Anterior cingulate cortex (tissue), 58 donors: Measurements from ENCODE around the gene TMEM131L.
"Not testable (repeated sequence)": the region's sequence is repeated elsewhere in the genome, so short reads cannot be mapped to it uniquely, and the experiment has no call there.

ENCODE experiments used
- DNase-seq, 58 donors: peaks; one replicate each; lab custom pipeline; 2025; lab: John Stamatoyannopoulos, UW

TMEM131L gene

GRCh38 chr4:153466081-153466948 is at the start of gene TMEM131L:
Gene TMEM131L, plus strand, starts transcription at chr4:153466360. Its CDS starts 38 bp downstream, at chr4:153466398.
- peak in 55 of 58 donors; percentile 6 to 79 (median 63) for DNase-seq

GRCh38 chr4:153416456-153416855 is 49.7 kb upstream of the TMEM131L start:
- DNase-seq, result not testable (repeated sequence)

- DNase-seq, result no peak
These were observed 48.0 kb upstream of the TMEM131L start for GRCh38 chr4:153418121-153418520.

GRCh38 chr4:153418558-153418957 is 47.6 kb upstream of the TMEM131L start:
- no peak for DNase-seq

- no peak for DNase-seq
These were observed 47.1 kb upstream of the TMEM131L start for GRCh38 chr4:153419029-153419428.

- no peak for DNase-seq
These were observed 46.4 kb upstream of the TMEM131L start for GRCh38 chr4:153419673-153420278.

- no peak for DNase-seq
These were observed 45.8 kb upstream of the TMEM131L start for GRCh38 chr4:153420361-153420760.

- no peak for DNase-seq
These were observed 44.2 kb upstream of the TMEM131L start for GRCh38 chr4:153421941-153422340.

- DNase-seq, result no peak
These were observed 39.8 kb upstream of the TMEM131L start for GRCh38 chr4:153426207-153426885.

GRCh38 chr4:153427363-153428071 is 38.6 kb upstream of the TMEM131L start:
- DNase-seq, result no peak

- DNase-seq, result no peak
These were observed 37.2 kb upstream of the TMEM131L start for GRCh38 chr4:153428941-153429475.

- peak in 6 of 58 donors; percentile 0 to 11 (median 4) for DNase-seq
These were observed 33.0 kb upstream of the TMEM131L start for GRCh38 chr4:153432965-153433753.

- DNase-seq, result no peak
These were observed 32.4 kb upstream of the TMEM131L start for GRCh38 chr4:153433754-153434105.

- no peak for DNase-seq
These were observed 32.0 kb upstream of the TMEM131L start for GRCh38 chr4:153434190-153434589.

GRCh38 chr4:153438916-153439756 is 27.0 kb upstream of the TMEM131L start:
- no peak for DNase-seq

- no peak for DNase-seq
These were observed 26.3 kb upstream of the TMEM131L start for GRCh38 chr4:153439831-153440230.

GRCh38 chr4:153440475-153440874 is 25.7 kb upstream of the TMEM131L start:
- DNase-seq, result no peak

- no peak for DNase-seq
These were observed 18.8 kb upstream of the TMEM131L start for GRCh38 chr4:153447175-153447905.
